C4-2B (cell line): Measurements from ENCODE around the gene NAV2.

ENCODE experiments used
- CTCF ChIP-seq: fragments of 450-650 bp; conservative IDR thresholded peaks from 2 replicates; pipeline ENCODE4 v1.5.1; 2017; ENCODE audit warnings: mild to moderate bottlenecking
- ZFX ChIP-seq: fragments of 450-650 bp; IDR thresholded peaks from 2 replicates; pipeline ENCODE4 v1.6.1; 2017

GRCh38 chr11:19663206-19663605, 49.4 kb upstream of the NAV2 start:
- TF ChIP-seq CTCF (no peak), ZFX (no peak)
